Fibroblast of mammary gland (primary cell): Measurements from ENCODE around the gene HS2ST1.

Experiments
- DNase-seq: peaks from one replicate; pipeline ENCODE4 v3.0.0-alpha.2; 2010; ENCODE audit warnings: low read depth
- H3K4me3 ChIP-seq: 2 replicates; pipeline ENCODE4 v1.5.1; 2011; ENCODE audit warnings: low read depth, mild to moderate bottlenecking, low read length, moderate library complexity; ENCODE audit not compliant: control insufficient read depth
- TF ChIP-seq, protein P1 (sequence below): conservative IDR thresholded peaks from 2 replicates; pipeline ENCODE4 v1.5.1; 2011; ENCODE audit warnings: low read depth, low read length, inconsistent platforms; ENCODE audit not compliant: control insufficient read depth, insufficient read depth

HS2ST1 gene

GRCh38 chr1:86938855-86939254, 24.4 kb downstream of the HS2ST1 start:
- TF ChIP-seq, protein P1, sequence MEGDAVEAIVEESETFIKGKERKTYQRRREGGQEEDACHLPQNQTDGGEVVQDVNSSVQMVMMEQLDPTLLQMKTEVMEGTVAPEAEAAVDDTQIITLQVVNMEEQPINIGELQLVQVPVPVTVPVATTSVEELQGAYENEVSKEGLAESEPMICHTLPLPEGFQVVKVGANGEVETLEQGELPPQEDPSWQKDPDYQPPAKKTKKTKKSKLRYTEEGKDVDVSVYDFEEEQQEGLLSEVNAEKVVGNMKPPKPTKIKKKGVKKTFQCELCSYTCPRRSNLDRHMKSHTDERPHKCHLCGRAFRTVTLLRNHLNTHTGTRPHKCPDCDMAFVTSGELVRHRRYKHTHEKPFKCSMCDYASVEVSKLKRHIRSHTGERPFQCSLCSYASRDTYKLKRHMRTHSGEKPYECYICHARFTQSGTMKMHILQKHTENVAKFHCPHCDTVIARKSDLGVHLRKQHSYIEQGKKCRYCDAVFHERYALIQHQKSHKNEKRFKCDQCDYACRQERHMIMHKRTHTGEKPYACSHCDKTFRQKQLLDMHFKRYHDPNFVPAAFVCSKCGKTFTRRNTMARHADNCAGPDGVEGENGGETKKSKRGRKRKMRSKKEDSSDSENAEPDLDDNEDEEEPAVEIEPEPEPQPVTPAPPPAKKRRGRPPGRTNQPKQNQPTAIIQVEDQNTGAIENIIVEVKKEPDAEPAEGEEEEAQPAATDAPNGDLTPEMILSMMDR = no peak
- no peak for DNase-seq
- no peak overlapping the region for H3K4me3 ChIP-seq

DNA sequence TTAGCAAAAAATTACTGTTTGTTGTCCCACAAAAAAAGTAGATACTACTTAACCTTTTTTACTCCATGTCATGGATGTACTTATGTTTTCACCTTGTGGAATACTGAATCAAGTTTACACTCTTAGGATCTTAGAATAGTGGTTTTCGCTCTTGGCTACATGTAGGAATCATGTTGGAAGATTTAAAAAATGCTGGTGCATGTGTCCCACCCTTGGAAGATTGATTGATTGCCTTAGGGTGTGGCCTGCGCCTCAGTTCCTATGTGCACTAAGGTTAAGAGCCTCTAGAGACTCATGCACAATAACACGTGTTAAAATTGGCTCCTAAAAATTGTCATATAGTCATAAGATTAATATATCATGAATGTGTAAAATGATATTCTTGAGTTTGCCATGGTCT, 25.0 kb downstream of the HS2ST1 start:
- TF ChIP-seq, protein P1 = no peak
- no peak for DNase-seq
- no peak overlapping the region for H3K4me3 ChIP-seq

- no peak for DNase-seq
- TF ChIP-seq, protein P1 = no peak
These were observed 26.2 kb downstream of the HS2ST1 start for GRCh38 chr1:86940599-86940998.

DNA sequence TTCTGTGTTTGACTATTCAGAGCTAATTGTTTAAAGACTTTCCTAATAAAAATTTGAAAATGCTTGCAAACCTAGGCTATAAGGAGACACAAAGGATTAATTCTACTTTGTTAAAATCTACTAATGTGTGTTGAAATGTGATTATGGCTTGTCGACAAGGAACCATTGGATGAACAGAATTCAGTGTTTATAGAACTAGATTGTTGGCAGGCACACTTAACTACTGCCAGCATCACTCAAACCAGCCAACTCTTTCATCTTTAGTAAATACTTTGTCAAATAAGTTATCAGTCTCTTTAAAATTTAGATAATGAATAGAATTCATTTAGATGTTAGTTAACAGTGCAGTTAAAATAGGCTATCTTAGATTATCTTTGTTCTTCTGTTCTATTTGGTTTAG, 27.6 kb downstream of the HS2ST1 start:
- TF ChIP-seq, protein P1 = no peak
- no peak for DNase-seq
- no peak overlapping the region for H3K4me3 ChIP-seq

More at GRCh38 chr1:86940599-86940998, 26.2 kb downstream of the HS2ST1 start:
- H3K4me3 ChIP-seq = no peak overlapping the region

DNA sequence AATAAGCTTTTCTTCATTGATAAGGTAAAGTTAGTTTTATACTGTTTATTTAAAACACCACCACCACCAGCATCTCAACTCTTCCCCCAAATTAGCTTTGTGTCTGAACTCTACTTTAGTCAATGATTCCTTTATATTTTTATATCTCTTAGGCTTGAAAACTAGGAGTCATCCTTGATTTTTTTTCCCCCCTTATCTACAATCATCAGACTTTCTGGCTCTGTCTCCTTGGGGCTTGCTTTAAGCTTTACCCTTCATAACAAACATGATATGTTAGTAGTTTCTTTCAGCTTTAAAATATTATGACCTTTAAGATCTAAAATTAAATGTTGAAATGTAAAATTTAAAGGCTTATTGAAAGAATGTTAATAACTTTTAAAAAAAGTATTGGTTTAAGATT, 28.3 kb downstream of the HS2ST1 start:
- TF ChIP-seq, protein P1 = no peak
- DNase-seq = no peak
- no peak overlapping the region for H3K4me3 ChIP-seq

DNA sequence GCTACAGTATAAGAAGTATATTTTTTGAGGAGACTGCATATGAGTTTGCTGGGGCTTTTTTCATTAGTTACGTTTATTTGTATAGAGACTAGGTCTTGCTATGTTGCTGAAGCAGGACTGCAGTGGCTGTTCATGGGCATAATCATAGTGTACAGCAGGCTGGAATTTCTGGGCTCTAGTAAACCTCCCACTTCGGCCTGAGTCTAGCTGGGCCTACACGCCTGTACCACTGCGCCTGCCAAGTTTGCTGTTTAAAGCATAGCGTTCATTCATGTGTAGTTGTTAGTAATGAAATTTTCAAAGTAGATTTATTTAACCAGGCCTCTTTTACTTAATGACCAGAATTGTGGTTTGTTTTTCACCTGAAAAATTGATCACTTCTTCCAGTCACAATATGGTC, 33.8 kb downstream of the HS2ST1 start:
- H3K4me3 ChIP-seq = no peak overlapping the region
- TF ChIP-seq, protein P1 = no peak
- no peak for DNase-seq
